Testis (tissue), 3 donors: ENCODE measurements around the gene BCAS3. TPM values are rescaled to one million over a fixed set of nuclear protein-coding genes. Genes with fewer than 3 reads are reported as not detected.

ENCODE experiments used
- DNase-seq: peaks from one replicate; pipeline ENCODE4 v3.0.0-alpha.2; 2019
- H3K27ac ChIP-seq, 2 donors: fragments of 200-600 bp; sonication (generic); one replicate each; pipeline ENCODE4 v1.5.1; 2019
- H3K27me3 ChIP-seq: fragments of 200-600 bp; sonication (generic); one replicate; pipeline ENCODE4 v1.5.1; 2019
- H3K36me3 ChIP-seq: fragments of 200-600 bp; sonication (generic); one replicate; pipeline ENCODE4 v1.5.1; 2017; ENCODE audit warnings: low read depth; ENCODE audit errors: missing control alignments
- H3K4me1 ChIP-seq: fragments of 200-600 bp; sonication (generic); one replicate; pipeline ENCODE4 v1.5.1; 2019
- H3K4me3 ChIP-seq, 2 donors: fragments of 200-600 bp; sonication (generic); one replicate each; pipeline ENCODE4 v1.5.1; 2017 to 2019
- H3K9me3 ChIP-seq: fragments of 200-600 bp; sonication (generic); one replicate; pipeline ENCODE4 v1.5.1; 2017
- POLR2A ChIP-seq: fragments of 450-650 bp; IDR thresholded peaks from one replicate; pipeline ENCODE4 v1.6.1; 2017; ENCODE audit warnings: antibody characterized with exemption, mild to moderate bottlenecking, moderate library complexity
- WGBS, 2 donors: methylation state at CpG; one replicate each; pipeline ENCODE4 v1.1.5; 2018; 5-methylcytosine and 5-hydroxymethylcytosine counted together
- intact Hi-C: fragments of 100-400 bp; cut with DNase I; formaldehyde crosslinking; loops from one replicate; pipeline ENCODE4 v1.15.1; 2023; ENCODE audit warnings: low total_unique reads
- polyA plus RNA-seq: library from polyadenylated mRNA; stranded (reverse); fragments of 350-450 nt; fragmentation: Illumina TruSeq; extraction: RNeasy Lipid Tissue Mini Kit (QIAGEN cat#74804); gene quantifications from one replicate; pipeline ENCODE4 v1.2.3, GENCODE V29; 2014; ENCODE audit warnings: low read depth, low replicate concordance; ENCODE audit not compliant: insufficient read depth
- total RNA-seq, 2 donors: library from RNA; depleted of rRNA; stranded (reverse); fragments of >200 nt; gene quantifications; one replicate each; pipeline ENCODE4 v1.2.3, GENCODE V29; 2016
- TF ChIP-seq, protein P1 (sequence below), 3 experiments: fragments of 450-650 bp in 2 of 3; fragments of 200-600 bp in 1 of 3; sonication (generic) in 1 of 3; IDR thresholded peaks; one replicate each; pipeline ENCODE4 v1.5.1; 2016 to 2019; ENCODE audit warnings: antibody characterized with exemption in 3 of 3, mild to moderate bottlenecking in 2 of 3, moderate library complexity in 1 of 3

BCAS3 gene
- total and polyA plus RNA-seq, 3 donors from 2014 or later: 54.8 to 96.7 (median 73.0) TPM

DNA sequence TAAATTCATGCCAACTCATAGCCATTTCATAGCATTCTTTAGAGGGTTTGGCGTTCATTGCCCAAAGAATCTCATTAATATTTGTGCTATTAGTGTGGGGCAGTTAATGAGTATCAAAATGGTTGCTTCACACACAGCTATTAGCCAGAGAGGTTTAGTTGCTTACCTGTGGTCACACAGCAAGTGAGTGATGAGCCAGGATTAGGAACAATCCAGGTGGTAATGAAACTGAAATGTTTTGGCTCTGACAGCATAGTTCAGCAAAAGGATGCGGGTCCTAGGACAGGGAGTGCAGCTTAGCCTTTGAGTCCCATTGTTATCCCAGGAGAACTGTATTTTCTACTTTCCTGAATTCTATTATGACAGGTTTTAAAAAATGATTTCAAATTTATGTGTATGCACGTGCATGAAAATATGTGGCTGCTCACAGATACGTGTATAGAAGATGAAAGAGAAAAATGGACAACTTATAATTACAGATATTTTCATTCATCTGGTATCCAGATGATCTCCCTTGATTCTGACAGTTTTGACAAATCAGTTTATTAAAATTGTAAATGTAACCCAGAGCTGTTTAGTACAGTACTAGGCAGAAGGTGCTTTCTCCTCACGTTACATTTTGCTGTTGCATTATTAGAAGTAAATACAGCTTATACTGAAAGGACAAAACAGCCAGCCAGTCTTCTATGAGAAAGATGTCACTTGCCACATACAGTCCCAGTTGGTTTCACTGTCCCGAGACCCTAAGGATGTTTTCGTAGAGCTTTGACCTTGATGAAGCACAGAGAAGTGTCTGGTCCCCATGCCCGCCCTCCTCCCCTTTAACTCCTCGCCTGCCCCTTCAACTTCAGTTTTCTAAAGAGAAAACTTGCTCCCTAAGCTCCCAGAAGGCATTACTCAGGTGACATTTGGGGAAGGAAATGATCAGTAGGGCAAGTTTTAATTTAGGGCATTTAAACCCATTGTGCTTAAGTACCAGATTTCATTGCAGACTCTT is 622.2 kb downstream of the BCAS3 start:
- WGBS, 2 donors: 56 to 67% methylated on average over 9 of the region's 9 CpGs
- Histone ChIP-seq H3K4me1 (no peaks in the 10 kb centered on the region), H3K9me3 (no peaks in the 10 kb centered on the region), H3K4me3 (no peak overlapping the region), H3K27ac (no peak overlapping the region), H3K36me3 (no peaks in the 10 kb centered on the region), H3K27me3 (no peaks in the 10 kb centered on the region)
- intact Hi-C loops: no loop called here
- TF ChIP-seq, protein P1, sequence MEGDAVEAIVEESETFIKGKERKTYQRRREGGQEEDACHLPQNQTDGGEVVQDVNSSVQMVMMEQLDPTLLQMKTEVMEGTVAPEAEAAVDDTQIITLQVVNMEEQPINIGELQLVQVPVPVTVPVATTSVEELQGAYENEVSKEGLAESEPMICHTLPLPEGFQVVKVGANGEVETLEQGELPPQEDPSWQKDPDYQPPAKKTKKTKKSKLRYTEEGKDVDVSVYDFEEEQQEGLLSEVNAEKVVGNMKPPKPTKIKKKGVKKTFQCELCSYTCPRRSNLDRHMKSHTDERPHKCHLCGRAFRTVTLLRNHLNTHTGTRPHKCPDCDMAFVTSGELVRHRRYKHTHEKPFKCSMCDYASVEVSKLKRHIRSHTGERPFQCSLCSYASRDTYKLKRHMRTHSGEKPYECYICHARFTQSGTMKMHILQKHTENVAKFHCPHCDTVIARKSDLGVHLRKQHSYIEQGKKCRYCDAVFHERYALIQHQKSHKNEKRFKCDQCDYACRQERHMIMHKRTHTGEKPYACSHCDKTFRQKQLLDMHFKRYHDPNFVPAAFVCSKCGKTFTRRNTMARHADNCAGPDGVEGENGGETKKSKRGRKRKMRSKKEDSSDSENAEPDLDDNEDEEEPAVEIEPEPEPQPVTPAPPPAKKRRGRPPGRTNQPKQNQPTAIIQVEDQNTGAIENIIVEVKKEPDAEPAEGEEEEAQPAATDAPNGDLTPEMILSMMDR (IDR thresholded peaks at IDR 0.05): no peak
- no peak for TF ChIP-seq POLR2A
- no peak for DNase-seq

- Histone ChIP-seq H3K4me1 (no peaks in the 10 kb centered on the region), H3K27ac (no peak overlapping the region), H3K27me3 (no peaks in the 10 kb centered on the region), H3K9me3 (no peaks in the 10 kb centered on the region), H3K4me3 (no peak overlapping the region), H3K36me3 (no peaks in the 10 kb centered on the region)
- intact Hi-C loops: no loop called here
- 88 to 89% methylated on average over 12 of the region's 12 CpGs for WGBS, 2 donors
- no peak for TF ChIP-seq POLR2A
- TF ChIP-seq, protein P1 (IDR thresholded peaks at IDR 0.05): no peak
- no peak for DNase-seq
These were observed 625.5 kb downstream of the BCAS3 start for GRCh38 chr17:61302953-61303816.

- Histone ChIP-seq H3K27ac (no peak overlapping the region), H3K36me3 (no peaks in the 10 kb centered on the region), H3K4me3 (no peak overlapping the region), H3K4me1 (peaks cover 4% of the 10 kb centered on the region), H3K27me3 (no peaks in the 10 kb centered on the region), H3K9me3 (no peaks in the 10 kb centered on the region)
- intact Hi-C loops: no loop called here
- no peak for TF ChIP-seq POLR2A
- TF ChIP-seq, protein P1 (IDR thresholded peaks at IDR 0.05): no peak
- no peak for DNase-seq
These were observed 626.1 kb downstream of the BCAS3 start for GRCh38 chr17:61303817-61304096.

DNA sequence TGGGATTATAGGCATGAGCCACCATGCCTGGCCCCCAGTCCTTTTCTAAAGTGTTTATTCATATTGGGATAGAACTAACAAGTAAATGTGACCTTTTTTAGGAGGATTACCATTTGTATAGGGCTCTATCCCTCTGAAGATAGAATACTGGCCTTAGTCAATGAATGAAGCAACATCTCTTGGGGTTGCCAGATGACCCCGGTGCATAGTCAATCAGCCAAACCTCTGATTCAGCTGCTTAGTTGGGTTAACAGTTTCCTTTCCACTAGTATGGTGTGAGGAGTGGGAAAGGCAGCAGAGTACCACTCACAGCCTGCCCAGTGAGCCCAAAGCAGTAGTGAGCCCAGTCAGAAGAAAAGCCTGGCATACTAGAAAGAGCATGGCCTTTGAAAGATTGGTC is 627.4 kb downstream of the BCAS3 start:
- Histone ChIP-seq H3K27me3 (no peaks in the 10 kb centered on the region), H3K4me1 (peaks cover 5% of the 10 kb centered on the region), H3K9me3 (no peaks in the 10 kb centered on the region), H3K4me3 (no peak overlapping the region), H3K27ac (no peak overlapping the region), H3K36me3 (no peaks in the 10 kb centered on the region)
- intact Hi-C loops: no loop called here
- no peak for DNase-seq
- TF ChIP-seq, protein P1 (IDR thresholded peaks at IDR 0.05): no peak
- no peak for TF ChIP-seq POLR2A
- 14 to 50% methylated on average over 1 of the region's 1 CpG for WGBS, 2 donors
